IPS-18c (cell line): Measurements from ENCODE around the gene RELL2.
A peak's percentile ranks its signal among the peaks of the same experiment; 100 is the strongest.
"Not testable (repeated sequence)": the region's sequence is repeated elsewhere in the genome, so short reads cannot be mapped to it uniquely, and the experiment has no call there.

ENCODE experiments used
- H3K4me3 ChIP-seq: 2 replicates; pipeline ENCODE4 v1.7.0; 2013; ENCODE audit warnings: low read depth, mild to moderate bottlenecking, low read length, moderate library complexity; ENCODE audit not compliant: insufficient read depth
- H3K9me3 ChIP-seq: one replicate; pipeline ENCODE4 v1.6.1; 2013; ENCODE audit warnings: mild to moderate bottlenecking, low read length, moderate library complexity; ENCODE audit not compliant: control insufficient read depth, insufficient read depth

RELL2 gene, protein sequence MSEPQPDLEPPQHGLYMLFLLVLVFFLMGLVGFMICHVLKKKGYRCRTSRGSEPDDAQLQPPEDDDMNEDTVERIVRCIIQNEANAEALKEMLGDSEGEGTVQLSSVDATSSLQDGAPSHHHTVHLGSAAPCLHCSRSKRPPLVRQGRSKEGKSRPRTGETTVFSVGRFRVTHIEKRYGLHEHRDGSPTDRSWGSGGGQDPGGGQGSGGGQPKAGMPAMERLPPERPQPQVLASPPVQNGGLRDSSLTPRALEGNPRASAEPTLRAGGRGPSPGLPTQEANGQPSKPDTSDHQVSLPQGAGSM

GRCh38 chr5:141636413-141637122 is at the start of gene RELL2, which contains the start of gene HDAC3:
Gene RELL2, plus strand, starts transcription at chr5:141636997. Its CDS starts 1,229 bp downstream, at chr5:141638226.
Gene HDAC3, minus strand, starts transcription at chr5:141636849. Its CDS starts 59 bp downstream, at chr5:141636790.
- Histone ChIP-seq H3K9me3 (no peaks in the 10 kb centered on the region), H3K4me3 (peak within 1 kb of the TSS; percentile 95)

DNA sequence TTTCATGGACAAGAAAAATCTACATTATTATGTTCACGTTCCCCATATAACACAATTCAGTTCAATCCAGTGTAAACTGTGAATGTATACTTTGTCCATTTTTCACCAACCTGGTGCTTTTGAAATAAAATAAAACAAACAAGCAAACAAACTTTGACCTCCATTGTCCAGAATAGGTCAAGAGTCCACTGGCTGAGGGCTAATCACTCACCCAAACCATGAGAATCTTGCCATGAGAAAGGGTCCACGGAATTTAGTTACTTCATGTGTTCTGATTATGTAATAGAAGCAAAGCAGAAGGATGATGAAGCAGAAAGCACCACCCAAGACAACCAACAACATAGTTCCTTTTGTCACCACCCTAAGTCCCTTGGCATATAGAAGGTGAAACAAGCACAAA is 46.7 kb upstream of the RELL2 start:
- Histone ChIP-seq H3K9me3 (no peaks in the 10 kb centered on the region), H3K4me3 (no peak overlapping the region)

DNA sequence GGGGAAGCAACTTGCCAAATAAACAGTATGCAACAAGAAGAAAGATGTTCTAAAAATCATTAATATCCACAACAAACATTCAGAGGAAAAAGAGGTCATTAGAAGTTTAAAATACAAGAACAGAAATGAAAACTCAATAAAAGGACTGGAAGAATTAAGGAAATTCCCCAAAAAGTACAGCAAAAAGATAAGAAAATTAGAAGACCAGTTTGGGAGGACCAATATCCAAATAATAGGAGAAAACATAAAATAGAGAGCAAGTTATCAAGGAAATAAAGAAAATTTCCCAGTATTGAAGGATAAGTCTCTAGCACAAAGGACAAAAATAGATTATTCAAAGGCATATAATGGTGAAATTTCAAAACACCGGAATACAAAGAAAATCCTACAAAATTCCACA is 39.9 kb upstream of the RELL2 start:
- no peak overlapping the region for H3K4me3 ChIP-seq
- no peaks in the 10 kb centered on the region for H3K9me3 ChIP-seq

DNA sequence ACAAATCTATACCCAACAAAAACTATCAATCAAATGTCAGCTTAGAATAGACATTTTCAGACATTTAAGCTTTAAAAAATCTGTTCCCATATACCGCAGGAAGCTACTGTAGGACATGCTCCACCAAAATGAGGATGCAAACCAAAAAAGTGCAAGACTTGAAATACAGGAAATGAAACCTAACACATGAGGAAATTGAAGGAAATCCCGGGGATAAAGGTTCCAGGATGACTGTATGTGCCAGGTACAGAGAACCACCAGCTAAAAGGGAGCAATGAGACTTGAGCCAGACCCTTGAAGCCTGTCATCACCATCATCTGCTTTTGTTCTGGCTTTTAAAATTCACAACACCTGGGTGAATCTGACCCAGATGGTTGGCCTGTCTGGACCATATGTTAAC is 39.4 kb upstream of the RELL2 start:
- Histone ChIP-seq H3K9me3 (no peaks in the 10 kb centered on the region), H3K4me3 (no peak overlapping the region)

GRCh38 chr5:141597814-141598213 is 39.0 kb upstream of the RELL2 start:
- Histone ChIP-seq H3K4me3 (no peak overlapping the region), H3K9me3 (no peaks in the 10 kb centered on the region)

DNA sequence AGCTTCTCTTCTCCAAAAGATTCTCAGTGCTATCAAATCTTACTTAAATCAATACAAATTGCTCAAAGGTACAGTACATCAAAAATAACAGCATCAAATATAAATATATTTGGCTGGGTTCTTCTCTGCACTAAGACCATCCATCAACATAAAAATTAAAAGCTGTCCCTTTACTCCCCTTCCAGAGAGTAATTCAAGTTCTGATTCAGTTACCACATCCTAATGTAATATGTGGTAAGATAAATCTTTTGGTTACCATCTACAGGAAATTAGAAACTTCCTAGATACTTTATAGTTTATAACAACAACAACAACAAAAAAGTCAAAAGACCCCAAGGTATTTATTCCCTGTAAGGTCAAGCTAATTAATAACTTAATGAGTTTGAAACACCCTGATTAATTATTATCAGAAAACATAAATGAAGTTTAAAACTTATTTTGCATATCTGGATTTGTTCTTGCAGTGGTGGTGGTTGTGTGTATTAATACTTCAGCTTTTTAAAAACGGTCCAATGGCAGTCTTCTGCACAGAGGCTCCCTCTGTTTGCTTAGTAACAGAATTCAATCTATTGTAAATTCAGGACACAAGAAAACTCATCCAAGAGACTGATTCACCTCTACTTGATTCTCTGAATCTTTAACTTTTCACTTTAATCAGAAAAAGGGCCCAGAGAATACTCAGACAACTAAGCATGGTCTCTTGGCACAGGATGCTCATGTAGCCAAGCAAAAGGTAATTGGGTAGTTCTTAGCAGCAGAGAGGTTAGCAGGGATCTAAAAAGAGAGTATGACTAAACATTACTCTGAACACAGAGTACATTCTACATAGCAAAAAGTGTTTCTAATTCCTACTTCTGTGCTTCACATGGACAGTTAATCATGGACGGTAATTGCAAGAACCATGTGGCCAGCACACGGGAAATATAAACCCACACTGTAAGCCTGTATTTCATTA is 38.1 kb upstream of the RELL2 start:
- no peaks in the 10 kb centered on the region for H3K9me3 ChIP-seq
- H3K4me3 ChIP-seq = no peak overlapping the region

DNA sequence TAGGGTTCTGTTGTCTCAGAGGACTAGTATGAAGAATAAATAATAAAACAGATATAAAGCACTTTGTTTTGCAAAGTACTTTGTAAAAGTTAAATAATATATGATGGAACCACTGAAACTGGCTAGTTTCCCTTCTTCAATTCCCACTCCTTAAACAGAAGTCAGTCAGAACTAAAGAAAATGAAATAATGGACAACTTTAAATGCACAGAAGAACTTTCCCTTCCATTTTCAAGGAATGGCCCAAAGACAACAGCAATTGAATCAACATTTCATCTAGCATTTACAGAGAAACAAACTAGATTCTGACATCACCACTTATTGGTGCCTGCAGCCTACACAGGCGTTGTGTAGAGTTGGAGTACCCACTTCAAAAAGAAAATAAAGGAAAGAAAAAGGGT is 34.2 kb upstream of the RELL2 start:
- H3K4me3 ChIP-seq = no peak overlapping the region
- no peaks in the 10 kb centered on the region for H3K9me3 ChIP-seq

DNA sequence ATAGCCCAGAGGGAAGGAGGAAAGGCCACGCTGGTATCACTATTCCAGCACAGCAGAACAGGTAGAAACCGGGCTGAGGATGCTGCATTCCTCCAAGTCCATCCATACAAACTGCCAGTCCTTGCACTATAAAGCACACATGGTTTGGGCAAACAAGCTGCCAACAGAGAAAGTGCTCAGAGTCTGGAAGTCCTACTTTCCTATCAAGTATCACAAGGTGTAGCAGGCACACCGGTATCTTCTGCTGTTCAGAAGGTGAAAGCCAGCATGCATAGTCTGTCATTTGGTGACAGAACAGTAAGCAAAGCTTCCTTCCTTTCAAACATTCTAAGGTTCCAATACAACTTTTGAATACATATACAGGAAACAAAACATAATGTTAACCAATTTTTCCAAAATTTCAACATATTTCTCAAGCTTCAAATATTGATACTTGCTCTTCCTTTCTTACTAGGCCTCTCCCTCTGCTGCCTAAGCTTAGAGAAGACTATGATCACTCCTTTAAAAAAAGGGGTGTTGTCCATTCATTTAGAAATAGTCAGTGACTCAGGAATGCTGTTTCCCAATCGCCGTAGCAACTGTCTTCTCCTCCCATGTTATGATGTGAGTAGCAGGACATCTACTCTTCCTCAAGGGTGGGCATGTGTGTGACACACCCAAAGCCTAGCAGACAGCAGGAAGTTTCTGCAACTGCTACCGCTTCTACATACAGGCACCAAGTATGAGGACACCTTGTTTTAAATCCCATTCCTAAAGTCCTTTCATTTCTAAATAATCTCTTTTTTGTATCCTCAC is 32.7 kb upstream of the RELL2 start:
- no peaks in the 10 kb centered on the region for H3K9me3 ChIP-seq
- H3K4me3 ChIP-seq = no peak overlapping the region

DNA sequence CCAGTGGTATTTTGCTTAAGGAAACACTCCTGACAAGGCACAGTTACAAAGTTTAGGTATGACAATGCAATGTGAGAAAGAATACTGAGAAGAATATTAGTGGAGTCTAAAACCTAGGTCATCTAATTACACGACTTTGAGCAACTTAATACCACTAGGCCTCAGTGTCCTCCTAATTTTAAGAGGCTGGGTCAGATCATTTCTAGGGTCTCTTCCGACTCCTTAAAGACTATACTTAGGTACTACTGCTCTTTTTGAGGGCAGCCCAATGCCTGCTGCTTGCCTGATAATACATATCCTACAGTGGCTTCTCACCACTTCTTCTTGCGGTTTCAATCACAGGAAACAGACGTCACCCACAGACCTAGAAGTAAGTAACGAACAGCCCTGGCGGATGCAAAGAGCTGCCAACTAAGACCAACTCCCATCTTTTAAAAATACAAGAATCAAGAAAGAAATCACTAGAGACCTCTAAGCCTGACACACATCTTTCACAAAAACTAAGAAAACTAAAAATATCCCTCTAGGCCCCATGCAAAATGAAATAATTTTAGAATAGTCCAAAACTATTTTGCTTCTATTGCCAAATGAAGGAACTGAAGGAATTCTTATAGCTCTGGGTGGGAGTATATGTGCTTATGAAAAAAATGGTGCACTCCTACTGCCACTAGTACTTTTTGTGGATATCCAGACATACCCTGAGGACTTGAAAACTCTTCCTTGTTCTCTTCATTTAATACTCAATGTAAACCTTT is 31.1 kb upstream of the RELL2 start:
- no peak overlapping the region for H3K4me3 ChIP-seq

DNA sequence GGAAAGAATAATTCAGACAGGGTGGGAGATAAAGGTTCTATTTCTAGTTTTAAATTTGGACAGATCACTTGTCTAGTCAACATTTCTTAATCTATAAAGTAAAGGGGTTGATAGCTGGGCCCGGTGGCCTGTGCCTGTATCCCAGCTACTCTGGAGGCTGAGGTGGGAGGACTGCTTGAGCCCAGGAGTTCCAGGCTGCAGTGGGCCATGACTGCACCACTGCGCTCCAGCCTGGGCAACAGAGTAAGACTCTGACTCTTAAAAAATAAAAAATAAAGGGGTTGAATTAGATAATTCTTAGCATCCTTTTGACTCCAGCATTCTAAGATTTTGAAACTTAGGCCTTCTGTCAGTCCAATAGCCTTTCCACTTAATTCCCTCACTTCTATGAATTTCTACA is 28.8 kb upstream of the RELL2 start:
- Histone ChIP-seq H3K4me3 (no peak overlapping the region), H3K9me3 (no peaks in the 10 kb centered on the region)

More for the DNA sequence above, 31.1 kb upstream of the RELL2 start:
- H3K9me3 ChIP-seq = no peaks in the 10 kb centered on the region

GRCh38 chr5:141608557-141608956 is 28.2 kb upstream of the RELL2 start:
- no peaks in the 10 kb centered on the region for H3K9me3 ChIP-seq
- H3K4me3 ChIP-seq = no peak overlapping the region

- H3K9me3 ChIP-seq = no peaks in the 10 kb centered on the region
- H3K4me3 ChIP-seq = no peak overlapping the region
Measured at GRCh38 chr5:141609044-141609443, 27.8 kb upstream of the RELL2 start.

DNA sequence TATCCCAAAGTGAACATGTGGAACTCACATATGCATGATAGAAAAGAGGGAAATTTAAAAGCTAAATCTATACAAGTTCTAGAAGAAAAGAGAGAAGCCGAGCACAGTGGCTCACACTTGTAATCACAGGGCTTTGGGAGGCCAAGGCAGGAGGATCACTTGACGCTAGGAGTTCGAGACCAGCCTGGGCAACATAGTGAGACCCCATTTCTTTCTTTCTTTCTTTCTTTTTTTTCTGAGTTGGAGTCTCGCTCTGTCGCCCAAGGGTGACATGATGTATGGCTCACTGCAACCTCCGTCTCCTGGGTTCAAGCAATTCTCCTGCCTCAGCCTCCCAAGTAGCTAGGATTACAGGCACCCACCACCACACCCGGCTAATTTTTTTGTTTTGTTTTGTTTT is 26.9 kb upstream of the RELL2 start:
- H3K4me3 ChIP-seq = not testable (repeated sequence)

GRCh38 chr5:141611289-141611688 is 25.5 kb upstream of the RELL2 start:
- no peak overlapping the region for H3K4me3 ChIP-seq
- H3K9me3 ChIP-seq = no peaks in the 10 kb centered on the region

More for the DNA sequence above, 26.9 kb upstream of the RELL2 start:
- H3K9me3 ChIP-seq = not testable (repeated sequence)

DNA sequence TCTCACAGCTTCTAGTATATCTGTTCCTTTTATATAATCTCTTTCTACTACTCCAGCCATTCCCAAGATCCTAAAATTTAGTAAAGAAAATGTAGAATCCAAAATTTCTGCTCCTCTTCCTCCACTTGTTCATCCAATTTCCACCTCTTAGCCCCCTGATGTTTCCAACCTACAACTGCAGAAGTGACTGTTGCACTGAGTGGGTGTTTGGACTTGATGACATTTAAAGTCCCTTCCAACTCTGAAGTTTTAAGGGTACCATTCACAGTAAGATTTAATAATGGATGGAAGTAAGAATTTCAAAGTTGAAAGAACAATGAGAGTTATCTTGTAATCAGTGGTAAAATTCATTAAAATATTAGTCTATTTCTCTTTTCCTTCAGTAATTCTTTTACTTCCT is 23.5 kb upstream of the RELL2 start:
- Histone ChIP-seq H3K9me3 (no peaks in the 10 kb centered on the region), H3K4me3 (no peak overlapping the region)

DNA sequence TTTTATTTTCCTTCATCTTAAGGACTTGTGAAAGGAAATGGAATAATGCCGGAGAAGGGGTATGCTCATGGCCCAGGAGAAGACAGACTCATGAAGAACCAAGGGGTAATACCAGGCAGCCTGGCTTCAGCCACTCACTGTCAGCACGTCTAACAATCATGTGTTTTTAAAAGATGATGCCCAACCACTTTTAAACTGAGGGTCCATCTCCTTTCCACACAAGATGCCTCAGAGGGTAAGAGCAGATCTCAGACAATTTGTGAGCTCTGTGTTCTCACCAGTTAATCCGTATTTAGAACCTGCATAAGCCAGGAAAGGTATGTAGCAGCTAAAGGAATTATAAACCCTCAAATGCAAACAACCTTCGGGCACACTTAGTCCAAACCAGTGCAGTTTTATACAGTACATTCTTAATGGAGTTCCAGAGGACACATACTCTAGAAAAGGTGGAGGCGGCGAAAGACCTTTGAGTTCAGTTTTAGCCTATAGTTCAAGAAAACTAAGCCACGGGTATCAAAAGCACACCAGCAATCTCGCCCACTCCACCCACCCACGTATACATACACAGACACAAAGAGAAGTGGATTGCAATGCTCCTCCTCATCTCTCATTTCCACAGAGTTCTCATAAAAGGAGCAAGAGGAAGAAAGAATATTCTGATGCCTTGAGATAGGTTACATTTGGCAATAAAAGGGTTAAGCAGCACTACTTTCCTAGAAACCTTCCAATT is 20.6 kb upstream of the RELL2 start:
- H3K4me3 ChIP-seq = no peak overlapping the region

More for the DNA sequence above, 20.6 kb upstream of the RELL2 start:
- no peaks in the 10 kb centered on the region for H3K9me3 ChIP-seq
